ENCODE measurements around the gene CCNY.

- no peak for TF ChIP-seq POLR2A (IDR thresholded peaks at IDR 0.05)
- TF ChIP-seq CTCF (IDR thresholded peaks at IDR 0.05): no peak
Measured at GRCh38 chr10:35481413-35481812, 145.1 kb downstream of the CCNY start.
